MM.1S (cell line): ENCODE measurements around the gene UBAC1.

Source experiments
- CTCF ChIP-seq: fragments of 300-600 bp; sonication (generic); IDR thresholded peaks from 2 replicates; pipeline ENCODE4 v1.5.1; 2016; ENCODE audit warnings: antibody characterized with exemption, low read length, mixed read lengths
- EZH2 ChIP-seq: fragments of 300-600 bp; sonication (generic); optimal IDR thresholded peaks from 2 replicates; pipeline ENCODE3; 2017; ENCODE audit warnings: low read depth, mild to moderate bottlenecking, antibody characterized with exemption, low read length, mixed read lengths

DNA sequence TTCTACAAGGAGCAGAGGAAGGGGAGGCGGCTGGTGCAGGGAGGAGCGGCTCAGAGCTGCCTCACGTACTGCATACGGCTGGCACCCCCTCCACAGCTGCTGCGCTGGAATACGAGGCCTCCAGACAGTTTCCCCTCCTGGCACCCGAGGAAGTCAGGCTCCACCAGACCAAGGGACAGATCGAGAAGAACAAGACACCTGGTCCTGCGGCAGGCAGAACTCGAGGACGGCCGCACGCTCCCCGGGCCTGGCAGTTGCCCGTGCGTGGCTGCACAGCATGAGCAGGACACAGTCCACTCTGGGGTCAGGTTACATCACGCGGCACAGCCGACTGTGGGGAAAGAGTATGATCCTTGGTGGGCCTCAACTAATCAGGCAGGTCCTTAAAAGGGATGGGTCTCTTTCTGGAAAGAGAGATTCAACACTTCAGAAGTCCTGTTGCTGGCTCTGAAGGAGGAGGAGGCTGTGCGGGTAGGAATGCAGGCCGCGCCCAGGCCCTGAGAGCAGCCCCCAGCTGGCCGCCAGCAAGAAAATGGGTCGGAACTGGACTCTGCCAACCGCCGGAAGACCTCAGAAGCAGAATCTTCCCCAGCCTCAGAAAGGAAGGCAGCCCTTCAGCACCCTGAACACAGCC, 11.6 kb downstream of the UBAC1 start:
- TF ChIP-seq CTCF: no peak
- TF ChIP-seq EZH2: no peak
